Endothelial cell of umbilical vein (primary cell): ENCODE results near the gene EPB41L2. TPM values are rescaled to one million over a fixed set of nuclear protein-coding genes. Genes with fewer than 3 reads are reported as not detected.

ENCODE experiments used
- BruUV-seq: library from RNA; stranded (reverse); fragments of 400-500 nt; replicated peaks from 2 replicates; lab custom pipeline; 2021; lab: Mats Ljungman, UMichigan
- CTCF ChIA-PET: fragments of 300-600, 350-600 bp; sonication (Branson Sonifier 250); formaldehyde crosslinking; loops from one replicate; lab custom pipeline; 2021; ENCODE audit warnings: antibody characterized with exemption, inconsistent platforms; lab: Charles Lee
- POLR2A ChIA-PET: fragments of 300-600, 350-600 bp; sonication (Branson Sonifier 250); formaldehyde crosslinking; loops from one replicate; lab custom pipeline; 2021; ENCODE audit warnings: antibody characterized with exemption, inconsistent platforms; lab: Charles Lee
- DNase-seq: peaks from one replicate; pipeline ENCODE4 v3.0.0-alpha.2; 2011; ENCODE audit warnings: low read depth, low spot score
- FAIRE-seq: peaks from 2 replicates; lab custom pipeline; 2011; peaks lifted over from hg19 to GRCh38; lab: Jason Lieb, UNC
- H2AFZ ChIP-seq: 2 replicates; pipeline ENCODE4 v1.6.0; 2012; ENCODE audit warnings: low read depth, low read length, control low read depth, inconsistent platforms
- H3K27ac ChIP-seq: 2 replicates; pipeline ENCODE4 v1.5.1; 2011; ENCODE audit warnings: low read depth, mild to moderate bottlenecking, control low read depth, low read length, moderate library complexity; ENCODE audit not compliant: insufficient read depth
- H3K27me3 ChIP-seq, 2 experiments: 2 replicates each; pipeline versions ENCODE4 v1.6.0 to v1.6.1; 2011; ENCODE audit warnings: low read length in 2 of 2, mixed read lengths in 1 of 2; ENCODE audit not compliant: control insufficient read depth in 2 of 2, insufficient read depth in 2 of 2
- H3K36me3 ChIP-seq, 2 experiments: 2 replicates in 1 of 2; 3 replicates in 1 of 2; pipeline ENCODE4 v1.5.1; 2011; ENCODE audit warnings: low read length in 2 of 2, mild to moderate bottlenecking in 1 of 2, moderate library complexity in 1 of 2; ENCODE audit not compliant: control insufficient read depth in 2 of 2, insufficient read depth in 2 of 2; ENCODE audit errors: extremely low read depth in 1 of 2
- H3K4me1 ChIP-seq: 3 replicates; pipeline ENCODE4 v1.5.1; 2011; ENCODE audit warnings: mild to moderate bottlenecking, low read length; ENCODE audit not compliant: control insufficient read depth, insufficient read depth; ENCODE audit errors: extremely low read depth
- H3K4me2 ChIP-seq: 2 replicates; pipeline ENCODE4 v1.6.1; 2011; ENCODE audit warnings: low read length, control low read depth, mixed read lengths; ENCODE audit not compliant: insufficient read depth
- H3K4me3 ChIP-seq, 3 experiments: fragments of 200-600 bp in 1 of 3; sonication (generic), shearing (Covaris generic) in 1 of 3; replicated peaks in 1 of 3; 2 replicates each; pipeline ENCODE4 v1.5.1; 2011 to 2016; ENCODE audit warnings: control low read depth in 3 of 3, low read length in 3 of 3, mild to moderate bottlenecking in 2 of 3, inconsistent platforms in 1 of 3, low read depth in 1 of 3, moderate library complexity in 1 of 3; ENCODE audit not compliant: insufficient read depth in 1 of 3
- H3K79me2 ChIP-seq: 2 replicates; pipeline ENCODE4 v1.6.0; 2012; ENCODE audit warnings: low read length, inconsistent platforms; ENCODE audit not compliant: control insufficient read depth, insufficient read depth
- H3K9ac ChIP-seq: replicated peaks from 2 replicates; pipeline ENCODE3; 2011; ENCODE audit warnings: low read length, control low read depth; ENCODE audit not compliant: insufficient read depth; ENCODE audit errors: extremely low read depth
- H3K9me1 ChIP-seq: replicated peaks from 3 replicates; pipeline ENCODE4 v1.6.0; 2011; ENCODE audit warnings: mild to moderate bottlenecking, low read length; ENCODE audit not compliant: control insufficient read depth, insufficient read depth; ENCODE audit errors: extremely low read depth
- H3K9me3 ChIP-seq: replicated peaks from 2 replicates; pipeline ENCODE4 v1.5.1; 2012; ENCODE audit warnings: low read length, inconsistent platforms; ENCODE audit not compliant: control insufficient read depth, insufficient read depth
- H4K20me1 ChIP-seq: replicated peaks from 2 replicates; pipeline ENCODE3; 2011; ENCODE audit warnings: mild to moderate bottlenecking, low read length; ENCODE audit not compliant: control insufficient read depth, insufficient read depth; ENCODE audit errors: extremely low read depth
- CTCF ChIP-seq, 2 donors: IDR thresholded peaks; 1 replicate in 1 of 2; 2 replicates in 1 of 2; pipeline ENCODE4 v1.5.1; 2011; ENCODE audit warnings: low read length in 2 of 2, mild to moderate bottlenecking in 2 of 2, moderate library complexity in 2 of 2, control low read depth in 1 of 2, inconsistent platforms in 1 of 2, low read depth in 1 of 2; ENCODE audit not compliant: insufficient read depth in 1 of 2; ENCODE audit errors: extremely low read depth in 1 of 2
- EZH2 ChIP-seq: IDR thresholded peaks from 2 replicates; pipeline ENCODE4 v1.6.1; 2012; ENCODE audit warnings: borderline replicate concordance, low read depth, mild to moderate bottlenecking, moderate library complexity, low read length, inconsistent platforms; ENCODE audit not compliant: severe bottlenecking
- FOS ChIP-seq: IDR thresholded peaks from 2 replicates; pipeline ENCODE4 v1.6.1; 2011; ENCODE audit warnings: mild to moderate bottlenecking, low read length, moderate library complexity, borderline replicate concordance; ENCODE audit not compliant: insufficient read depth
- GATA2 ChIP-seq: IDR thresholded peaks from 2 replicates; pipeline ENCODE4 v1.7.0; 2011; ENCODE audit warnings: low read depth, mild to moderate bottlenecking, moderate library complexity, mixed read lengths, low read length; ENCODE audit not compliant: insufficient read length, insufficient read depth
- JUN ChIP-seq: IDR thresholded peaks from 2 replicates; pipeline ENCODE4 v1.6.1; 2011; ENCODE audit warnings: borderline replicate concordance, low read depth; ENCODE audit not compliant: insufficient read length, insufficient read depth
- MAX ChIP-seq: IDR thresholded peaks from 2 replicates; pipeline ENCODE4 v1.6.1; 2011; ENCODE audit not compliant: insufficient read depth, insufficient read length
- MYC ChIP-seq: IDR thresholded peaks from one replicate; pipeline ENCODE4 v1.6.1; 2011; ENCODE audit warnings: mild to moderate bottlenecking, low read depth, low read length
- POLR2A ChIP-seq: IDR thresholded peaks from 2 replicates; pipeline ENCODE4 v1.6.1; 2012; ENCODE audit warnings: low read depth, mild to moderate bottlenecking, control low read depth, low read length
- POLR2AphosphoS5 ChIP-seq: IDR thresholded peaks from 2 replicates; pipeline ENCODE4 v1.6.1; 2012; ENCODE audit warnings: low read depth, mild to moderate bottlenecking, control low read depth, low read length, moderate library complexity; ENCODE audit not compliant: insufficient read depth
- dilution Hi-C: fragments of 300-500 bp; cut with MboI; formaldehyde crosslinking; loops from one replicate; pipeline ENCODE4 v1.15.0; 2019; ENCODE audit warnings: low sequenced_read_pairs; ENCODE audit not compliant: extremely low pct_ligation_motif_present
- intact Hi-C: fragments of 100-400 bp; cut with micrococcal nuclease; formaldehyde crosslinking; loops from one replicate; pipeline ENCODE4 v1.10.0; 2022
- polyA plus RNA-seq, 4 experiments: library from polyadenylated mRNA; depleted of rRNA in 3 of 4; stranded (reverse) in 3 of 4; unstranded in 1 of 4; fragments of >200 nt; gene quantifications; 2 replicates each; pipeline versions ENCODE4 v1.2.1 to v1.2.3, GENCODE V29; 2011 to 2012; ENCODE audit warnings: missing spikeins in 1 of 4
- total RNA-seq: library from RNA; stranded (reverse); gene quantifications from 2 replicates; pipeline ENCODE4 v1.2.3, GENCODE V29; 2021

EPB41L2 gene
- total and polyA plus RNA-seq, 2 donors (not counting 3 experiments of a cell fraction or from before 2014, with no cell fraction given): 26.5 to 87.7 TPM

- no peak overlapping the region for H3K4me3 ChIP-seq
- DNase-seq (no peak), FAIRE-seq (no peak)
- H3K27ac ChIP-seq: no peak overlapping the region
- H3K9me1 ChIP-seq: no peaks in the 10 kb centered on the region
- TF ChIP-seq CTCF (IDR thresholded peaks at IDR 0.05; ENCODE audit: extremely low read depth in 1 of 2, insufficient read depth in 1 of 2, low read depth in 1 of 2, low read length in 2 of 2): no peak
- TF ChIP-seq GATA2: no peak
- no peak for TF ChIP-seq JUN
- TF ChIP-seq POLR2AphosphoS5: no peak
- no peak for TF ChIP-seq MYC
- POLR2A ChIA-PET: no interaction called here
- no peaks in the 10 kb centered on the region for H4K20me1 ChIP-seq
- no peak overlapping the region for H3K9ac ChIP-seq
- no peaks in the 10 kb centered on the region for H3K9me3 ChIP-seq
- dilution Hi-C loops (no loop called here), intact Hi-C loops (no loop called here)
- no peak overlapping the region for H3K4me2 ChIP-seq
- no peaks in the 10 kb centered on the region for H3K27me3 ChIP-seq
- no peak overlapping the region for H2AFZ ChIP-seq
- CTCF ChIA-PET: interaction anchor here (0.9 to 2.8 kb wide), 4 partner anchors 8 to 221 kb away, joined by 3 to 15 read pairs (median 8); no protein-coding TSS in a partner anchor
- no peaks in the 10 kb centered on the region for H3K79me2 ChIP-seq
- BruUV-seq: no TSS peak
- H3K4me1 ChIP-seq: no peaks in the 10 kb centered on the region
- peaks cover 6 to 10% of the 10 kb centered on the region in 2 experiments for H3K36me3 ChIP-seq
Observed at GRCh38 chr6:130895516-130895915, 167.5 kb downstream of the EPB41L2 start.

- ChIA-PET CTCF (interaction anchor here (0.8 to 14.6 kb wide), 4 partner anchors 9 to 640 kb away, joined by 3 to 436 read pairs (median 10); no protein-coding TSS in a partner anchor), POLR2A (no interaction called here)
- no peaks in the 10 kb centered on the region for H3K27me3 ChIP-seq
- H3K4me3 ChIP-seq: no peak overlapping the region
- no peak overlapping the region for H3K4me2 ChIP-seq
- H3K4me1 ChIP-seq: no peaks in the 10 kb centered on the region
- H3K9me3 ChIP-seq: no peaks in the 10 kb centered on the region
- no peak for TF ChIP-seq FOS
- no peak for TF ChIP-seq JUN
- TF ChIP-seq POLR2A: no peak
- no peak for TF ChIP-seq POLR2AphosphoS5
- TF ChIP-seq GATA2: no peak
- TF ChIP-seq EZH2: no peak
- TF ChIP-seq MAX: no peak
- TF ChIP-seq MYC: no peak
- TF ChIP-seq CTCF (IDR thresholded peaks at IDR 0.05; ENCODE audit: extremely low read depth in 1 of 2, insufficient read depth in 1 of 2, low read depth in 1 of 2, low read length in 2 of 2): no peak
- DNase-seq (no peak), FAIRE-seq (no peak)
- H3K79me2 ChIP-seq: no peaks in the 10 kb centered on the region
- no peak overlapping the region for H2AFZ ChIP-seq
- dilution Hi-C loops: no loop called here
- intact Hi-C loops: no loop called here
- peaks cover 6 to 10% of the 10 kb centered on the region in 2 experiments for H3K36me3 ChIP-seq
- no peak overlapping the region for H3K9ac ChIP-seq
- BruUV-seq: no TSS peak
- H3K9me1 ChIP-seq: no peaks in the 10 kb centered on the region
- H3K27ac ChIP-seq: no peak overlapping the region
- H4K20me1 ChIP-seq: no peaks in the 10 kb centered on the region
Observed at GRCh38 chr6:130893766-130894165, 169.3 kb downstream of the EPB41L2 start.
